Measurements from ENCODE around the gene BRIX1.

Gene BRIX1

DNA sequence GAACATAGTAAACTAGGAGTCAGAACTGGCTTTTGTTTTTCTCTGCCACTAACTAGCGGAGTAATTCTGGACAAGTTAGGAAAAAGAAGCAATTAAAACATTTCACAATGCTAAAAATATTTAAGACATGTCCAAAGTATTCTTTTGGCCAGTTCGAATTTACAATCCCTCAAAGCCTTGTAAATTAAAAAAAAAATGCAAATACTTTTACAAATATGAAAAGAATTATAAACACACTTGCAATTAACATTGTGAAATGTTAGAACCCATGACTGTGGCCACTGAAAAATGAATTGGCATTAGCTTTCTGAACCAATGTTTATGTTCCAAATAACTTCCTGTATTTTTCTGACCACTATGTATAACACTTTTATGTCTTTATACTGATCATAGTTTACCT lies 2.4 kb upstream of the BRIX1 start:
- in situ Hi-C loops (cut with MboI; ENCODE audit: low sequenced_read_pairs), result loop anchor here (25.0 kb wide), 1 partner anchor 426 kb away; no protein-coding TSS in a partner anchor

DNA sequence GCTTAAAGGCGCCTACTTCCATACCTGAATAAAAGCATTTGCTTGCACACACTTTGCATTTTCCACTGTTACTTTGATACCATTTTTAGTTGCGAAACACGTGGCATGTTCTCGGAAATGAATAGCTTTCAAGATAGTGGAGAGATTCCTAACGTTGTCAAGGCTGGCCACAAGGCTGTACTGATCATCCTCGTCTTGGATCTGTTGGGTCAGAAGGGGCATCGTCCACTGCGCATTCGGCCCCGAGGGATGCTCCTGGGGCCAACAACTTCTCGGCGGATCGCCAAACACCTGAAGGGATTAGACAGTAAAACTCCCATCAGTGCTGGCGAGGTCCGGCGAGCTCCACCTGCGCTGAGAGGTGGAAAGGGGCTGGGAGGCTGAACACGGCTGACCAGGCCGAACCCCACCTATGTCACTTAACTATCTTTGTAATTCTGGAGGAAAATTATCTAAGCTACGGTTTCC lies 806 bp upstream of the BRIX1 start:
- in situ Hi-C loops (cut with MboI; ENCODE audit: low sequenced_read_pairs), result loop anchor here (25.0 kb wide), 1 partner anchor 427 kb away; no protein-coding TSS in a partner anchor

GRCh38 chr5:34915856-34916192 lies 313 bp downstream of the BRIX1 start:
- in situ Hi-C loops (cut with MboI; ENCODE audit: low sequenced_read_pairs), result loop anchor here (25.0 kb wide), 1 partner anchor 429 kb away; no protein-coding TSS in a partner anchor

DNA sequence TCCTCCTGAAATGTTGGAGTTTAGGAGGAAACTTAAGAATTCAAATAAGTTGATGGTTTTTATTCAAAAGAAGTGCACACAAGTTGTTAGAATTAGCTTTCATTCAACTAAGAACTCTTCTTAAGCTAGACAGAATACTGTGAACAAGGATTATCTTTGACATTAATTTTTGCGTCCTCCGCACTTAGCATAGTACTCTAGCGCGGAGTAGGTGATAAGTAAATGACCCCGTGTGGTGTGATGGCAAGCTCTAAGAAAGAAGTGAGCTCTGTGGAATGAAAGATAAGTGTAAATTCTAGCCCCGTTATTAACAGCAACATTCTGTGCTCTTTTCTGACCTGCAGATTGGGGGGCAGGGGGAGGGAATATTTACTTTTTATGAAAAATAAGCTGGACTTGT lies 1.0 kb downstream of the BRIX1 start:
- in situ Hi-C loops (cut with MboI; ENCODE audit: low sequenced_read_pairs), result loop anchor here (25.0 kb wide), 1 partner anchor 429 kb away; no protein-coding TSS in a partner anchor

DNA sequence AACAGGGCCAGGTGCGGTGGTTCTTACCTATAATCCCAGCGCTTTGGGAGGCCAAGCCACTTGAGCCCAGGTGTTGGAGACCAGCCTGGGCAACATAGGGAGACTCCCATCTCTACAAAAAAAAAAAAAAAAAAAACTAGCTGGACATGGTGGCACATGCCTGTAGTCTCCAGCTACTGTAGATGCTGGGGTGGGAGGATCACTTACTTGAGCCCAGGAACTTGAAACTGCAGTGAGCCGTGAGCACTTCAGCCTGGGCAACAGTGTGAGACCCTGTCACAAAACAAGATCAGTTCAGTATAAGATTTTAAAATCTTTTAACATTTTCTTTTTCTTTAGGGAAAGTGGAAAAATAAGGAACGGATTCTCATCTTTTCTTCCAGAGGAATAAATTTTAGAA lies 2.5 kb downstream of the BRIX1 start:
- in situ Hi-C loops (cut with MboI; ENCODE audit: low sequenced_read_pairs), result loop anchor here (25.0 kb wide), 1 partner anchor 431 kb away; no protein-coding TSS in a partner anchor

- in situ Hi-C loops (cut with MboI; ENCODE audit: low sequenced_read_pairs), result loop anchor here (25.0 kb wide), 1 partner anchor 432 kb away; no protein-coding TSS in a partner anchor
These were observed 3.6 kb downstream of the BRIX1 start for GRCh38 chr5:34919077-34919476.

GRCh38 chr5:34923256-34923655 lies 7.7 kb downstream of the BRIX1 start:
- in situ Hi-C loops (cut with MboI; ENCODE audit: low sequenced_read_pairs), result loop anchor here (25.0 kb wide), 1 partner anchor 436 kb away; no protein-coding TSS in a partner anchor

DNA sequence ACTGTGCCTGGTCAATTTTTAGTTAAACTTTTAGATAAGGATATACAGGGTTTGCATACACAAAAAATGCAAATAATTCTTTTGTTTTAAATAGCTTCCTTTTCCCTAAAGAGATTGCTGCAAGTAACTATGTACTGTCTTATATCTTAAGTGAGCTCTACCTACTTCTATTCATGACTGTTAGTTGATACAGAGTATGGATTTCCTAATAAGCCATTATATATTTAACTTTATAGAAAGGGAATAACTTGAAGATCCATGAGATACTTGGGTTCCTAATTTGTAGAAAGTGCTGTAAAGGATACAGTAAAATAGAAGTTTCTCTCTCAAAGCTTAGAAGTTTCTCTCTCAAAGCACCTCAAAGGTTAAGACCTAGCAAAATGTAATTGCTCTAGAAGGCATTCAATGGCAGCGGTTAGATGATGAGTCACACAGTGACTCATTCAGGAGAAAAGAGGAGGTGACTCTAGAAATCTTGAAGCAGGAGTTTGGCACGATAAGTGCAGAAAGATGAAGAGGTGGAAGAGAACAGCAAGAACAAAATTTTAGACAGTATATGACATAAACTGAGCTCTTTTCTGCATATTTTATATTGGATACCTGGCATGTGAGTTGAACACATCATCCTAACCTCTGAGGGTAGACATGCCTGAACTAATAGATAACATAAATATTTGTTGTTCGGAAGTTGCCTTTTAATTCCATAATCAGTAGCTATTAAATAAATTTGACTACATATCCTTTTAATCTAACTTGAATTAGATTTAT lies 8.4 kb downstream of the BRIX1 start:
- in situ Hi-C loops (cut with MboI; ENCODE audit: low sequenced_read_pairs), result loop anchor here (25.0 kb wide), 1 partner anchor 437 kb away; no protein-coding TSS in a partner anchor

GRCh38 chr5:34924462-34924765 lies 8.9 kb downstream of the BRIX1 start:
- in situ Hi-C loops (cut with MboI; ENCODE audit: low sequenced_read_pairs), result loop anchor here (25.0 kb wide), 1 partner anchor 437 kb away; no protein-coding TSS in a partner anchor

DNA sequence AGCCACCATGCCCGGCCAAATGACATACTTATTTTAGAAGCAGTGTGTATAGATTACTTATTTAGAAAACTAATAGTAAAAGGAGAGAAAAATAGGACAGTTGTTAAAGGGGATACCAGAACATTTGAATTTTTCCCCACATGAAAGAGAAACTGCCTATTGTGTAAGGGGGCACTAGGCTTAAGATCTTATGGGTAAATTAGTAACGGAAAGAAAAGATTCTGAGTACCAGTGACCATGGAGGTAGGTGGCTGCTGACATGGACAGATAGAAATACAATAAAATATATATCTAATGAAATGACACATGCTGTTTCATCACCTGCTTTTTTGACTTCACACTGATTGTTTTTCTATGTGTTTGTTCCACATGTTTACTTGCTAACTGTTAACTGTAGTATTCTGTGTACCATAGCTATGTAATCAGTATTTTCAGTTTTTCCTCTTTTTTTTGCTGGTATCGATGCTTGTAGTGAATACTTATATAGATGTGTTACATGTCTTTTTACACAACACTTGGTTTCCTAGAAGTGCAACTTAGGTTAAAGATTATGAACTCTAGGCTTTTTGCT lies 10.9 kb downstream of the BRIX1 start:
- in situ Hi-C loops (cut with MboI; ENCODE audit: low sequenced_read_pairs), result no loop called here

DNA sequence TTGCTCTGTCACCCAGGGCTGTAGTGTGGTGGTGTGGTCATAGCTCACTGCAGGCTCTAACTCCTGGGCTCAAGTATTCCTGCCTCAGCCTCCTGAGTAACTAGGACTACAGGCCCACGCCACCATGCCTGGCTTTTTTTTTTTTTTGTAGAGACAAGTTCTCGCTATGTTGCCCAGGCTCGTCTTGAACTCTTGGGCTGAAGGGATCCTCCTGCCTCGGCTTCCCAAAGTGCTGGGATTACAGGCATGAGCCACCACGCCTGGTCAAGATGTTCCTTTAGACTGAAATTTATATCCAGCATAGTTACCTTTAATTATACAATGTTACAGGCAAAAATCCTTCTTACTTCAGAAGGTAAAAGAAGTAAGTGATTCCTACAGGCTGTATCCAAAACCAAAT lies 12.3 kb downstream of the BRIX1 start:
- in situ Hi-C loops (cut with MboI; ENCODE audit: low sequenced_read_pairs), result no loop called here

GRCh38 chr5:34928267-34928666 lies 12.8 kb downstream of the BRIX1 start:
- in situ Hi-C loops (cut with MboI; ENCODE audit: low sequenced_read_pairs), result no loop called here

- in situ Hi-C loops (cut with MboI; ENCODE audit: low sequenced_read_pairs), result no loop called here
These were observed 13.7 kb downstream of the BRIX1 start, which contains the start of gene DNAJC21 for GRCh38 chr5:34929134-34929719. TSS of gene DNAJC21 (plus strand) at chr5:34929559. CDS start at chr5:34929820, 261 bp downstream.

DNA sequence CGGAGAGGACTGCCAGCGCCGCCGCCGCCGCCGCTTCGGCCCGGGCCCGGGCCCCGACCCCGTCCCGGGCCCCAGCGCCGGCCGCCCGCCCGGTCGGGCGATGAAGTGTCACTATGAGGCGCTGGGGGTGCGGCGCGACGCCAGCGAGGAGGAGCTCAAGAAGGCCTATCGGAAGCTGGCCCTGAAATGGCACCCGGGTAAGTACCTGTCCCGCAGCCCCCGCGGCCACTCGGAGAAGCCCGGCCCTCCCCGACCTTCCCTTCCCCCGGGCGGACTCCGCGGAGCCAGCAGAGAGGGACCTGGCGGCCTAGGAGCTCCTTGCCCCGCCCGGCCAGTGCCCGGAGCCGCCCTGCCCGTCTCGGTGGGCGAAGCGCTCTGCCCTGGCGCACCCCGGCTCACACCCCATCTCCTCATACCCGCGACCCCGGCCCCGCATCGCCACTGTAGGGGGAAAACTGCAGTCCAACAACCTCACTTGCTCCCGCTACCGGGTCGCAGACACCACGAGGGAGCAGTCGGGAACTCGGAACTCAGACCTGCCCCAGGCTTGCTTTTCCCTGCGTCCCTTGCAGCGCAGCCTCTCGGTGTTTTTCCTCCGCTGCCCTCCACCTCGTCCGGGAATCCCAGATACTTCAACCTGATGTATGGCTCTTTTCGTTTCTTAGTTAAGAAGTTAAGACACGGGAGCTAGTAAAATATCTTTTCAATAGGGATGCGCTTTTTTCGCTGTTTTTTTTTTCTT lies 14.4 kb downstream of the BRIX1 start:
- in situ Hi-C loops (cut with MboI; ENCODE audit: low sequenced_read_pairs), result no loop called here

DNA sequence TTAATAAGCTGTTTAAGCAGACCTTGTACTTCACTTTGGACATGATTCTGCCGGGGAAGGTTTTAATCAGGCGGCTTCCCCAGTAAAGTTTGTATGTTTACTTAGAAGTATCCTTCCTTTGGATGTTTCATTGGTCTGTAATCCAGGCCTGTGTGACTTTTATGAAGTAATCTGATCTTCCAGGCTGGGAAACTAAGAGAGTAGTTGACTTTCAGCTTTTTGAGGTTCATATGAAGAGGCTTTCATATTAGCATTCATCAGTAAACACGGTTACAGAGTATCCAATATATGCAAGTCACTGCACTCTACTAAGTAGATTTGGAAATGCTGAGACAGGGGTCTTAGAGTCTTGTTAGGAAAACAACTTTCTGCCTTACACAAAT lies 14.9 kb downstream of the BRIX1 start:
- in situ Hi-C loops (cut with MboI; ENCODE audit: low sequenced_read_pairs), result no loop called here

DNA sequence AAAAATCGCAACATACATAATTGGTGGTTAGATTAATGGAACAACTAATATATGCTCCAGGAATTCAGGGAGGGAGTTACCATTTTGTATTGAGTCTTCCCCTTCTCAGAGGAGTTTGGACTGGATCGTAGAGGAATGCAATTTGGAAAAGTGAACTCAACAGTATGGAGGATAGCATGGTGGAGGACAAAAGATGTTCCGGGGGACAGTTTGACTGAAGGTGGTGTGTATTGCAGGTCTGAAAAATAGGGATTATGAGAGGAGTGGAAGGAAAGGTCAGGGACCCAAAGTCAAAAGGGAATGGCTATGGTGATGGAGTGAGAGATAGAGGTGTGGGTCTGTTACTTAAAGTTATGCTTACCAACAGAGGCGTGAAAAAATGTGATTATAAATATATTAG lies 15.4 kb downstream of the BRIX1 start:
- in situ Hi-C loops (cut with MboI; ENCODE audit: low sequenced_read_pairs), result no loop called here

DNA sequence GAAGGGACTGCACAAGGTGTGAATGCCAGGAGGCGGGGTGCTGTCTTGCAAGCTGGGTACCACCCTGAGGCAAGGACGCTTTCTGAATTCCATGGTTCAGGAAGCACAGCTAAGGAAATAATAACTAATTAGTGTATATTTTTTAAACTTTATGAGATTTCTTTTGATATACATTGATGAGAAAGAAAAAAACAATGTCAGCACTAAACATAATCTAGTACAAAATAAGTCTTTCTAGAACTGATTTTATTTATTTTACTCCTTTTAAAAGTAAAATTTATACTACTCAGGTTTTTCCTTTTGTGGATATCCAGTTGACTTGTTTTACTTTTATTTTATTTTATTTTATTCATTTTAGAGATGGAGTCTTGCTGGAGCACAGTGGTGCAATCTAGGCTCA lies 17.4 kb downstream of the BRIX1 start:
- in situ Hi-C loops (cut with MboI; ENCODE audit: low sequenced_read_pairs), result no loop called here

DNA sequence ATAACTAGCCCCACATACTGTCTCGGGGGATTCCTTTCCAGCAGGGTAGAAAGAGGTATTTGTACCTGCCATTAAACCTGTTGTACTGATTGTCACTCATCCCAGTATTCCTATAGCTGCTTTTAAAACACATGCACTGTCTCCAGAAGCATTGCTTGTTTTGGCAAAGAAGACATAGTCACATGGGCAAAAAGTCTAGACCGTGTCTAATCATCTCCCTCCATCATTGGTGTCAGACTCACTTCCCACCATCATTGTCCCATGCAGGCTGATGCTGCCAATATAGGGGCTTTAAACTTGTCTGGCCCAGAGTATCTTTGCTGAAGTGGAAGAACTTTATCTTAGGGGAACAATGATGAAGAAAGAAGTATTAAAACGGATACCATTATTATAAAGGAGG lies 26.4 kb downstream of the BRIX1 start:
- in situ Hi-C loops (cut with MboI; ENCODE audit: low sequenced_read_pairs), result no loop called here

- in situ Hi-C loops (cut with MboI; ENCODE audit: low sequenced_read_pairs), result no loop called here
These were observed 28.5 kb downstream of the BRIX1 start for GRCh38 chr5:34944044-34944443.

DNA sequence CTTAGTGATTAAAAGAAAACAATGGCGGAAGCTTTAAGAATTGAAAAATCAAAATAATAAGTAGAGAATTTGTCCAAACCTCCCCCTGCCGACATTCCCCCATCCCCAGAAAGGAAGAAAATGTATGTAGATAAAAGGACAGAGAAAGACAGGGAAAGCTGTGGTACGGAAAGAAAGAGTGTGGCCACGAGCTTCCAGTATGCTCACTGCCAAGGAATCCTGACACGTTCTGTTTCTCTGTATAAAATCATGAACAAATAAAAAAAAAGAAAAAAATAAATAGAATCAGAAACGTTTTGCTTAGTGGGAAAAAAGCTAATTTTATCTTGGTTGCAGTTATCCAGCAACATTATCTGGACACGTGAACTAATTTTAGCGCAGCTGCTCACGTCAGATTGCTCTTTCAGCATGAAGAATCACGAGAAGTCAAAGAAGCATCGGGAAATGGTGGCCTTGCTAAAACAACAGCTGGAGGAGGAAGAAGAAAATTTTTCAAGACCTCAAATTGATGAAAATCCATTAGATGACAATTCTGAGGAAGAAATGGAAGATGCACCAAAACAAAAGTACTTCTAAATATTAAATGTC lies 29.0 kb downstream of the BRIX1 start:
- in situ Hi-C loops (cut with MboI; ENCODE audit: low sequenced_read_pairs), result no loop called here

DNA sequence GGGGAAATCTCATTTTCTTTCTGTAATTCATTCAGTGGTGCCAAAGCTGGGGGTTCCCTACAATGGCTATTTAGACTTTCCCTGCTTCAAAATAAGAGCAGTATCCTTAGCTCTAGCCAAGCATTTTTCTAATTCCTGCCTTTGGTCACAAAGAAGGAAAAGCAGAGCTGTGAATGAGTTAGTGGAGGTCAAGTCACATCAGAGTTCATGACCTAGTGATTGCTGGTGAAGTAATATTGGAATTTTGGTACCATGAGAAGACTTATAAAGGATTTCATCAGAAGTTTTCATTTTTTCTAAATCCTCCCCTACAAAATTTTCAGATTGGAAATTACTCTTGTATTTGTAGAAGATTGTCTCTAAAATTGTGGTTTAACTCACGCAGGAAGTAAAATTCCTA lies 41.8 kb downstream of the BRIX1 start:
- in situ Hi-C loops (cut with MboI; ENCODE audit: low sequenced_read_pairs), result no loop called here

Data from hTERT RPE-1 (cell line).